DND-41 (cell line): ENCODE measurements around the gene TCF4.

Source experiments
- ATAC-seq: fragments of 200-7000 bp; cut with Tn5 transposase; 3 replicates; pipeline ENCODE4 v1.9.1; 2021; ENCODE audit warnings: low read depth; ENCODE audit not compliant: insufficient read depth
- DNase-seq: peaks from one replicate; pipeline ENCODE4 v3.0.0-alpha.2; 2020
- H2AFZ ChIP-seq: 2 replicates; pipeline ENCODE4 v1.6.0; 2012; ENCODE audit warnings: low read depth, low read length
- H3K27ac ChIP-seq: 2 replicates; pipeline ENCODE4 v1.5.1; 2012; ENCODE audit warnings: low read length, inconsistent platforms
- H3K27me3 ChIP-seq: fragments of 200-600 bp; sonication (generic); 2 replicates; pipeline ENCODE4 v1.6.0; 2012; ENCODE audit warnings: low read length, mild to moderate bottlenecking, inconsistent platforms; ENCODE audit not compliant: insufficient read depth, poor library complexity
- H3K36me3 ChIP-seq: 2 replicates; pipeline ENCODE4 v1.5.1; 2012; ENCODE audit warnings: low read length, inconsistent platforms; ENCODE audit not compliant: insufficient read depth
- H3K4me1 ChIP-seq: 2 replicates; pipeline ENCODE4 v1.5.1; 2012; ENCODE audit warnings: mild to moderate bottlenecking, low read length; ENCODE audit not compliant: insufficient read depth
- H3K4me2 ChIP-seq: 2 replicates; pipeline ENCODE4 v1.6.0; 2012; ENCODE audit warnings: mild to moderate bottlenecking, moderate library complexity, low read length, inconsistent platforms; ENCODE audit not compliant: insufficient read depth
- H3K4me3 ChIP-seq, 2 experiments: fragments of 200-600 bp in 1 of 2; shearing (Covaris generic) in 1 of 2; 2 replicates each; pipeline ENCODE4 v1.5.1; 2012 to 2016; ENCODE audit warnings: inconsistent platforms in 2 of 2, low read length in 2 of 2, mild to moderate bottlenecking in 2 of 2, low read depth in 1 of 2, moderate library complexity in 1 of 2
- H3K79me2 ChIP-seq: 2 replicates; pipeline ENCODE4 v1.6.0; 2012; ENCODE audit warnings: low read length, inconsistent platforms; ENCODE audit not compliant: insufficient read depth
- H3K9ac ChIP-seq: 2 replicates; pipeline ENCODE4 v1.6.0; 2012; ENCODE audit warnings: low read depth, mild to moderate bottlenecking, inconsistent platforms, low read length, moderate library complexity
- H3K9me3 ChIP-seq: 2 replicates; pipeline ENCODE4 v1.5.1; 2012; ENCODE audit warnings: low read length, moderate library complexity, mild to moderate bottlenecking, inconsistent platforms; ENCODE audit not compliant: insufficient read depth, severe bottlenecking
- H4K20me1 ChIP-seq: 2 replicates; pipeline ENCODE4 v1.6.0; 2012; ENCODE audit warnings: low read length; ENCODE audit not compliant: insufficient read depth
- EZH2 ChIP-seq: IDR thresholded peaks from 3 replicates; pipeline ENCODE4 v1.6.1; 2012; ENCODE audit warnings: borderline replicate concordance, low read depth, mild to moderate bottlenecking, moderate library complexity, low read length, inconsistent platforms; ENCODE audit not compliant: severe bottlenecking
- TF ChIP-seq, protein P1 (sequence below): IDR thresholded peaks from 2 replicates; pipeline ENCODE4 v1.5.1; 2012; ENCODE audit warnings: borderline replicate concordance, low read length, moderate library complexity, mild to moderate bottlenecking; ENCODE audit not compliant: poor library complexity, severe bottlenecking; ENCODE audit errors: extremely low read depth

The TCF4 gene

GRCh38 chr18:55588111-55588869 is at the start of gene TCF4:
Gene TCF4 (minus strand): TSS chr18:55588192. CDS start chr18:55587116, 1,076 bp downstream.
- DNase-seq (peak; percentile 71), ATAC-seq (peak; percentile 49)
- Histone ChIP-seq H3K4me2 (peak within 1 kb of the TSS; percentile 80), H3K4me1 (peaks cover 31% of the 10 kb centered on the region), H2AFZ (peak within 1 kb of the TSS; percentile 99), H3K27ac (peak within 1 kb of the TSS; percentile 85), H4K20me1 (no peaks in the 10 kb centered on the region), H3K36me3 (0 out of 2 replicates have a peak, but pooled peaks cover under 1% of the 10 kb centered on the region), H3K27me3 (no peaks in the 10 kb centered on the region), H3K79me2 (peaks cover 15% of the 10 kb centered on the region), H3K9ac (peak within 1 kb of the TSS; percentile 70), H3K4me3 (peak within 1 kb of the TSS; percentile 63 to 81), H3K9me3 (no peaks in the 10 kb centered on the region)
- TF ChIP-seq EZH2, result no peak
- TF ChIP-seq, protein P1, sequence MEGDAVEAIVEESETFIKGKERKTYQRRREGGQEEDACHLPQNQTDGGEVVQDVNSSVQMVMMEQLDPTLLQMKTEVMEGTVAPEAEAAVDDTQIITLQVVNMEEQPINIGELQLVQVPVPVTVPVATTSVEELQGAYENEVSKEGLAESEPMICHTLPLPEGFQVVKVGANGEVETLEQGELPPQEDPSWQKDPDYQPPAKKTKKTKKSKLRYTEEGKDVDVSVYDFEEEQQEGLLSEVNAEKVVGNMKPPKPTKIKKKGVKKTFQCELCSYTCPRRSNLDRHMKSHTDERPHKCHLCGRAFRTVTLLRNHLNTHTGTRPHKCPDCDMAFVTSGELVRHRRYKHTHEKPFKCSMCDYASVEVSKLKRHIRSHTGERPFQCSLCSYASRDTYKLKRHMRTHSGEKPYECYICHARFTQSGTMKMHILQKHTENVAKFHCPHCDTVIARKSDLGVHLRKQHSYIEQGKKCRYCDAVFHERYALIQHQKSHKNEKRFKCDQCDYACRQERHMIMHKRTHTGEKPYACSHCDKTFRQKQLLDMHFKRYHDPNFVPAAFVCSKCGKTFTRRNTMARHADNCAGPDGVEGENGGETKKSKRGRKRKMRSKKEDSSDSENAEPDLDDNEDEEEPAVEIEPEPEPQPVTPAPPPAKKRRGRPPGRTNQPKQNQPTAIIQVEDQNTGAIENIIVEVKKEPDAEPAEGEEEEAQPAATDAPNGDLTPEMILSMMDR, result no peak

DNA sequence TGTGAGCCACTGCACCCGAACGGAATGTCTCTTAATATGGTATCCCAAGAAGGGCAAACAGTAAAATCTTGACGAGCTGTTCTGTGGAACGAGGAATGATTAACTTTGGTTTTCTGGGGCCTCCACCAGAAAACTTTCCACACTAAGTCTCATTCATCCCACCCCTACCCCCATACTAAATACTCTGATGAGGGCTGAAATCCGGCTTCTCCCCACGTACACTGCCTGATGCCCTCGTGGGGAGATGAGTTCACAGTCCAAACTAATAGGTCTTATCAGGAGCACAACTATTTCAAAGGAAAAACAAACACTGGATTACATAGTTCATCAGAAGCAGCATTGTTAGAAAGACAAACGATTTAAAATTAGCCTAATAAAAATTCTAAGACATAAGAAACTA is 49.2 kb upstream of the TCF4 start:
- DNase-seq, result no peak
- no peaks in the 10 kb centered on the region for H3K4me1 ChIP-seq
- no peaks in the 10 kb centered on the region for H3K36me3 ChIP-seq
- H3K79me2 ChIP-seq, result no peaks in the 10 kb centered on the region
- no peak overlapping the region for H3K9ac ChIP-seq
- H3K9me3 ChIP-seq, result no peaks in the 10 kb centered on the region
- no peaks in the 10 kb centered on the region for H3K27me3 ChIP-seq
- TF ChIP-seq, protein P1, result no peak
- TF ChIP-seq EZH2, result no peak
- no peak overlapping the region for H3K4me3 ChIP-seq
- ATAC-seq, result no peak
- H3K27ac ChIP-seq, result no peak overlapping the region
- H4K20me1 ChIP-seq, result no peaks in the 10 kb centered on the region
- no peak overlapping the region for H2AFZ ChIP-seq
- H3K4me2 ChIP-seq, result no peak overlapping the region

- H4K20me1 ChIP-seq, result no peaks in the 10 kb centered on the region
- H3K9me3 ChIP-seq, result no peaks in the 10 kb centered on the region
- no peaks in the 10 kb centered on the region for H3K27me3 ChIP-seq
- ATAC-seq (no peak), DNase-seq (no peak)
- H3K4me2 ChIP-seq, result no peak overlapping the region
- no peak overlapping the region for H2AFZ ChIP-seq
- no peaks in the 10 kb centered on the region for H3K79me2 ChIP-seq
- no peak overlapping the region for H3K27ac ChIP-seq
- H3K9ac ChIP-seq, result no peak overlapping the region
- H3K4me3 ChIP-seq, result no peak overlapping the region
- no peaks in the 10 kb centered on the region for H3K36me3 ChIP-seq
- TF ChIP-seq, protein P1, result no peak
- TF ChIP-seq EZH2, result no peak
- H3K4me1 ChIP-seq, result no peaks in the 10 kb centered on the region
Measured at GRCh38 chr18:55635439-55635838, 47.4 kb upstream of the TCF4 start.
